Measurements from ENCODE around the gene SPHK2.

Gene SPHK2

DNA sequence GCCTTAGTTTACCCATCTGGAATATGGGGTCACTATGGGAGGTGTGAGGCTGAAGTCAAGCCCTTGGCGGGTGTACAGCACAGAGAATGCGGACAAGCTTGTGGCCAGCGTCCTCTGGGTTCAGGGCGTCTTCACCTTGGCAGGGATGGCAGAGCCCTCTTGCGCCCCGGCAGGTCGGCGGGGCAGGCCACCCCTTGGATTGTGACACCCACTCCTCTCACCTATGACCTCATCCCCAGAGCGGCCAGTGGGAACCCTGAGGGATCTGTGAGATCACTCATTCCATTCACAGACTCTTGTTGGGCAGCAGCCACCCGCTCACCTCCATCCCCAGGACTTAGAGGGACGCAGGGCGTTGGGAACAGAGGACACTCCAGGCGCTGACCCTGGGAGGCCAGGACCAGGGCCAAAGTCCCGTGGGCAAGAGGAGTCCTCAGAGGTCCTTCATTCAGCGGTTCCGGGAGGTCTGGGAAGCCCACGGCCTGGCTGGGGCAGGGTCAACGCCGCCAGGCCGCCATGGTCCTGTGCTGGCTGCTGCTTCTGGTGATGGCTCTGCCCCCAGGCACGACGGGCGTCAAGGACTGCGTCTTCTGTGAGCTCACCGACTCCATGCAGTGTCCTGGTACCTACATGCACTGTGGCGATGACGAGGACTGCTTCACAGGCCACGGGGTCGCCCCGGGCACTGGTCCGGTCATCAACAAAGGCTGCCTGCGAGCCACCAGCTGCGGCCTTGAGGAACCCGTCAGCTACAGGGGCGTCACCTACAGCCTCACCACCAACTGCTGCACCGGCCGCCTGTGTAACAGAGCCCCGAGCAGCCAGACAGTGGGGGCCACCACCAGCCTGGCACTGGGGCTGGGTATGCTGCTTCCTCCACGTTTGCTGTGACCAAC, 12.6 kb upstream of the SPHK2 start, which contains the start of gene SPACA4:
Gene SPACA4, plus strand, starts transcription at position 280 of the 896 bp plus-strand sequence. Its CDS starts 237 bp downstream, at position 517.
- DNase-seq = no peak

DNA sequence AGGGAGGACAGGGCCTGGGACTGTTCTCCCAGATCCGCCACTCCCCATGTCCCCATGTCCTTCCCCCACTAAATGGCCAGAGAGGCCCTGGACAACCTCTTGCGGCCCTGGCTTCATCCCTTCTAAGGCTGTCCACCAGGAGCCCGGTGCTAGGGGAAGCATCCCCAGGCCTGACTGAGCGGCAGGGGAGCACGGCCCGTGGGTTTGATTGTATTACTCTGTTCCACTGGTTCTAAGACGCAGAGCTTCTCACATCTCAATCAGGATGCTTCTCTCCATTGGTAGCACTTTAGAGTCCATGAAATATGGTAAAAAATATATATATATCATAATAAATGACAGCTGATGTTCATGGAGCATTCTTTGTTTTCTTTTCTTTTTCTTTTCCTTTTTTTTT, 11.9 kb upstream of the SPHK2 start:
- DNase-seq = no peak

DNA sequence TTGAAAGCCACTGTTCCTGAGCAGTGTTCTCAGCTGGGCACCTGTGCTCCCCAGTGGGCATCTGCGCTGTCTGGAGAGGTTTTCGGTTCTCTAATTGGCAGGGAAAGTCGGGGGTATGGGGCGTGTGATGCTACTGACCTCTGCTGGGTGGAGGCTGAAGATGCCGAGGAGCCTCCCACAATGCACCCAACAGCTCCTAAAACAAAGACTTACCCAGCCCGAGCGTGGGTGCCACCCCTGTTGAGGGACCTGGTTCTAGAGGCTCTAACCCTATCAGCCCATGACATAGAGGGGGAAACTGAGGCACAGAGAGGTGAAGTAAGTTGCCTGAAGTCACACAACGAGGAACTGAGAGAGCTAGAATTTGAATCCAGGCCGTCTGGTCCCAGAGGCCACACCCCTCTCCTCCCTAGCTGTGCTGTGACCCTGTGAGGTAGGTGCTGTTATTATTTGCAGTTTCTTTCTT, 10.5 kb upstream of the SPHK2 start:
- peak; percentile 54 for DNase-seq

DNA sequence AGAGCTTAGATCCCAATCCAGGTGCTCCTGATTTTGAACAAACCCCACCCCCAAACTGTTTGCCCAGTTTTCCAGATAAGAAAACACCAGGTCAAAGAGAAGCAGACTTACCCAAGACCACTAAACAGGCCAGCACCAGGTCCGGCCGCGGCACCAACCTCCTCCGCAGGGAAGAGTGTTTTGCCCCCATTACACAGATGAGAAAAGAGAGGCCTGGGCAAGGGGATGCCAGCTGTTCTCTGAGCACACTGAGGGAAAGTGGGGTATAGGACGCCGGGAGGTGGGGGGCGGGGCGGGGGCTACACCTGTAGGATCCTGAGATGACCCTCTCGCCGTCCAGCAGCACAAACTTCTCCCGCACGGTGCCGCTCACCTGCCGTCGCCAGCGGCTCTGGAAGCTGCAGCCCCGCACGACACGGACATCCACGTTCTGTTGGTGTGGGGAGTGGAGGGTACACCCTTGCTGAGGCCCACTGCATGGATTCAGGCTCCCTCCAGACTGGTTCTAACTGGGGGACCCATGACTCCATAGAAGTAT, 9.7 kb upstream of the SPHK2 start:
- no peak for DNase-seq

DNA sequence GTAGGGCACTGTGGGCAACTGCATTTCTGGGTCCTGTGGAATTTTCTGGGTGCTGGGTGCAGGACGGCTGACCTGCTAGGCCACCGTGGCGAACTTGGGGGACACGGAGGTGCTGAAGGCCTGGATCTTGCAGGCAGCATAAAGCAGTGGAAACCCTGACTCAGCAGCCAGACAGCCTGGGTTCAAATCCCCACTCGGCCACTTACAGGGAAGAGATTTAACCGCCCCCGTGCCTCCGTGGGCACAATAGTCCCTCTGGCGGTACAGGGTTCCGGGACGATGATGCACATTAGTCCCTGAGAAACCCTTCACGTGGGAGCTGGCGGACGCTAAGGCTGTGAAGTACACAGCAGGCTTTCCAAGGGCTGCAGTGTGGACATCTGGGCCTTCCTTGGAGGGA, 7.4 kb upstream of the SPHK2 start:
- DNase-seq = no peak

DNA sequence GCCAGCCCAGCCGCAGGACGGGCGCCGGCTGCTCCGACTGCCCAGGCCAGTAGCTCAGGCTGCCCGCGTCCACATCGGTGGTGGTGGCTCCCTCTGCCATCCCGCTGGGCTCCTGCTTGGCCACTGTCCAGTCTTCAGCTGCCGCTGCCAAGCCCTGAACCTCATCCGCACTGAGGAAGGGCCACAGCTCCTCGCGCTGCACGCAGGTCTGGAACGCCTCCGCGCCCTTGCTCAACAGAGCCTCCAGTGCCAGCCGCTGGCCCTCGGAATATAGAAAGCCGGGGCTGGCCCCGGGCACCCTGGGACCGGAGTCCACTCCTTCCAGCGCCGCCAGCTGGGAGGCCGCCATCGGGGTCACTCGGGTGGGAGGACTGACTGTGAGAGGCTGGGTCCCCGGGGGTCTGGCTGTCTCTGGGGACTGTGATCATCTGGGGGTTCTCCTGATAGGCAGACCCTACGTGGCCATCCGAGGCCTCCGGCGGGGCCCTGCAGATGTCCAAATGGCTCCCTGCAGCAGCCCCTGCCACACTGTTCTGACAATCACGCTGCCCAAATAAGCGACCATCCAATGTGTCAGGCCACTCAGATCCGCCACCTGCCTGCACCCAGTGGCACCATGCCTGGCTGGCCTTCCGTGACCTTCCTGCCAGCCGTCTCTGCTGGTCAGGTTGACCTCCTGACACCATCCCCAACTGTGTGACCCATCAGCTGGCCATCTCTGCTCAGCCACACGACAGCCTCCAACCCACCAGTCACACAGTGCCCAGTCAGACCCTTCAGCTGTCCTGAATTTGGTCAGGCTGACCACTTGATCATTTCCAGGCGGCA, 6.1 kb upstream of the SPHK2 start:
- no peak for DNase-seq

DNA sequence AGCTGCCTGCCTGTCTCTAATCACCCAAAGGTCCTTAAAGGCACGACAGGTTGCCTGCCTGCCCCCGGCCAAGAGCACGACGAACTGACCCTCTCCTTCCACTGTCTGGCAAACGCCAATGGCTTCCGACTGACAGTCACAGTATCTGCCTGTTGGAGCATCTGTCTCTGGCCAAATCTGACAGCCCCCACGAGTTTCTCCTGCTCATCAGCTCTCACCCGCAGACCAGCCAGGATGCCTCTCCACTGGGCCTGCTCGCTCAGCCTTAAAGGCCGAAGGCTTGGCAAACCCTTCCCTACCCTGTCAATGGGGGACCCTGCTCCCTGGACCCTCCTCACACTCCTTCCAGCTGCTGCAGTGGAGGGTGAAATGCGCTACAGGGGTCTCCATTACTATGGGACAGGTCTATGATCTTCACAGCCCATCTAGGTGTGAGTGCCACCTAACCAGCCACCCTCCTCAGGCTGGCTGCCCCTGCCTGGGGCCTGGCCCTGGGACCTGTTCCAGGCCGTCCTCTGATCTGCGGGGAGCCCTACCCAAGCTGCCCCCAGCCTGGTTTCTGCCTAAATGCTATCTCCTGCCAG, 5.4 kb upstream of the SPHK2 start:
- peak; percentile 60 for DNase-seq

DNA sequence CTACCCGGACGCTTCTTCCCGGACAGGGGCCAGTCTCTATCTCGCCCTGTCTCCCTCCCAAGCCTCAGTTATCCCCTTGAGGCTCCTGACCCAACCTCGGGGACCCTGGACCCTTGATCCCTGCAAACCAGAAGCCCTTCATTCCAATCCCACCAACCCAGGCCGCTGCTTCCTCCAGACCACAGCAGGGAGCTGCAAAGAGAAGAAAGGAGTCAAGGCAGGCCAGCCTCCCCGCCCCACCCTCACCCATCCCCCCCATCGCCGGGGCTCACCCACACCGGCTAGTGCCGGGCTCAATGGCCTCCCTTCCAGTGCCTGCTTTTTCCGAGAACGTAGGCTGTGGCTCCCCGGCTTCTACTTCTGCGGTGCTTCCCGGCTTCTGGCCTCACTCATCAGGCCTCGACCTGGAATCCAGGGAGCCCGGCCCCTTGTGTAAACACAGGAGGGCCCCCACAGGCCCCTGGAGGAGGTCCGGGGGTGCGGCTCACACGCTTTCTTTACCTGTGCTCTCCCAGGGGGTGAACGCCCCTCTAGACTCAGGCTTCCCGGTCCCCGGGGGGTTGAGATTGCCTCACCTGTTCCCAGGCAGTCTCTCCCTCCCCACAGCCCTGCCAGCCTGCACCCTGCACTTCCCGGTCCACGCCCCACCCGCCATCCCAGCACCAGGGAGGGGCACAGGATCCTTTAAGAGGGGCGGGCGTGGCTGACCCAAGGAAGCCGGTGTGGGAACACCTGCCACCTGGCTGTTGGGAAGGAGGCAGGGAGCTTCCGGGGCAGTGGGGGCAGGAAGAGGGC, 4.7 kb upstream of the SPHK2 start, which contains the start of gene FAM83E:
Gene FAM83E, minus strand, starts transcription at position 641 of the 795 bp plus-strand sequence. CDS start 1,704 bp downstream, outside the sequence.
- no peak for DNase-seq

DNA sequence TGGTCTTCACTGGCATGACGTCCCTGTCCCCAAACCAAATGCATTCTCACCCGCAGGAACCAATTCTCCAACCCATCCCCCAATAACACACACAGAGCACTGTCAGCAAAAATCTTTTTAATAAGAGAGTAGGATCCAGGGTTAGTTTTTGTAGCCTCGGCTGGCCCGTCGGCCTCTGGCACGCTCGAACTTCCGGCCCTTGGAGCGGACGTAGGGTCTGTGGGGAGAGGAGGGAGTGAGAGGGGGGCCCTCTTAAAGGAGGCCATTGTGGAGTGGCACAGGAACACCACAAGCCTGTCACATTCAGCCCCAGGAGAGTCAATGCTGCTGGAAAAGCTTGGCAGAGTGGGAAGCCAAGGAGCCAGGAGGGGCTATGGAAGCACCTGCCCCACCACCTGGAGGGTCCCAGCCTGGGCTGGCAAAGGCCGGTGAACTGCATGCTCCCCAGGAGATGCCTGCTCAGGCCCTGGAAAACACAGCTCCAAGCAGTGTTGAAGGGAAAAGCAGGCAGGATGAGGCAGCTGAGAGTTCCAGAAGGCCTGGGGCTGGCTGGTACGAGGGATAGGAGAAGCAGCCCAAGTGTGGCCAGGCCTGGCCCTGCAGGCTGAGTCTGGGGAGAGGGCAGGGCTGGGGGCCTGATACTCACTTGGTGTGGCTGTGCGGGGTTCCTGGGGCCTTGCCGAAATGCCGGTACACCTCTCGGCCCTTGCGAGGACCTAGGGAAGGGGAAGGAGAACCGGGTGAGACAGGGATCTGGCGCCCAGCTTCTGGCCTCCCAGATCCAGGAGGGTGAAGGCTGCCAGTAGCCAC, 3.9 kb upstream of the SPHK2 start:
- DNase-seq = no peak

DNA sequence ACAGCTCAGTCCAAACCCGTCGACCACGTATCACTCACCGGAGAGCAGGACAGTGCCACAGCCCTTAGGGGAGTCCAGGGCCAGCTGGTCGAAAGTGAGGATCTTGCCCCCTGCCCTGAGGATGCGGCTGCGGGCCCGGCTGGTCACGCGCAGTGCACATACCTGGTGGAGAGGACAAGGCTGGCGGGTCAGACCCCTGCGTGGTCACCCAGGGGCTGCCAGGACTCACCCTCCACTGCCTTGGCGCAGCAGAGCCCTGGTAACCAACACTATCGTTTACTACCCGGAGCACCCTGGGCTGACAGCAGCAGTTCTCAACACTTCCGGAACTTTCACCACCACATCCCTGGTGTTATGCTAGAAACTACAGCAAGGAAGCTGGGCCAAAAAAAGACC, 3.3 kb upstream of the SPHK2 start:
- no peak for DNase-seq

DNA sequence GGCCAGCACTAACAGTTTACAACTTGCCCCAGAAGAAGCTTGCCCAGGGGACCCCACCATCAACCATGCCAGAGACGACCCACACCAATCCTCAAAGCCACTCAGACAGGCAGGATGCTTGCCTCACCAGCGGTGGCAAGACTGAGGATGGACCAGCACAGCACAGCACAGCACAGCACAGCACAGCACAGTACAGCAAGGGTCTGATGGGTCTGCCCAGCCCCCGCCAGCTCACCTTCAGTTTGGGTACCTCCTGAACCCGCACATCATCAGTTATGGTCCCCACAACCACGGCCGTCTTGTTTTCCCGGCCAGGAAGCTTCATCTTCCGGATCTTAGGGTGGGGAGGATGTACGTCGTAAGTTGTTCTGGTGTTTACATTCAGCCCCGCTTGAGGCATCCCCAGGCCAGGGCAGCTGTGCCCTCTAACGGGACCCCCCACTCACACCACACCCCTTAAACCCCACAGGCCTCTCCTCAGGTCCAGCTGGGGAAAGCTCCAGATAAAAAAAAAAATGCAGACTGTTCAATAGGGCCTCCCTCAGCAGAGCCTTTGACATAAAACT, 2.7 kb upstream of the SPHK2 start:
- no peak for DNase-seq

DNA sequence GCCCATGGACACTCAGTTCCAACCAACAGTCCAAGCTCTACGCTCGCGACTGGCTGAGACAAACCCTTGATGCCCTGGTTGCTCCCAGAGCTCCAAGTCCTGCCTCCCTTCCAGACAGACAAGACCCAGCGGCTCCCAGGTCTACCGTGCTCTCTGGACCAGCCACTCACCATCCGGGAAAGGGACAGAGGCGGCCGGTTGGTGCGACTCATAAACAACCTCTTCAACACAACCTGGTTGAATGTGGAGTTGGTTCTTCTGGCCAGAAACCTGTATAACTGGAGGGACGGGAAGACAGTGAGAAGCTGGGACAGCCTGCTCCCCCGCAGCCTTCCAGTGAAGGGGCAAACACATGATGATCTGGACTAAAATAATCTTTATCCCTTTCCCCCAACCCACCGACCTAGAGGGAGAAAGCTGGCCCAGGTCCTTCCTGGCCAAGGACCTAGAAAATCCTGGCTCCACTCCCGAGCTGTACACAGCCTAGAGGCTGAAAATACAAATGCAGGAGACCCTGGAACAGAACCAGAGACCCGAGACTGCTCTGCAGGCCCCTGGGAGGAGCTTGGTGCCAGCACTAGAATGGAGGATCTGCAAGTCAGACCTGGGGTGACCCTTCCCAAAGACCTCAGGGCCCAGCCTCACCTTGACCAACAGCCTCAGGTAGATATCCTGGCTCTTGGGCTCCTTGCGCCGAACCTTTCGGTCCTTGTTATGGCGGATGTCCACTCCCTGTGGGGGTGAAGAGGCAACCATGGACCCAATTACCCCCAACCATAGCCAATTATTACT, 2.0 kb upstream of the SPHK2 start:
- DNase-seq = no peak

DNA sequence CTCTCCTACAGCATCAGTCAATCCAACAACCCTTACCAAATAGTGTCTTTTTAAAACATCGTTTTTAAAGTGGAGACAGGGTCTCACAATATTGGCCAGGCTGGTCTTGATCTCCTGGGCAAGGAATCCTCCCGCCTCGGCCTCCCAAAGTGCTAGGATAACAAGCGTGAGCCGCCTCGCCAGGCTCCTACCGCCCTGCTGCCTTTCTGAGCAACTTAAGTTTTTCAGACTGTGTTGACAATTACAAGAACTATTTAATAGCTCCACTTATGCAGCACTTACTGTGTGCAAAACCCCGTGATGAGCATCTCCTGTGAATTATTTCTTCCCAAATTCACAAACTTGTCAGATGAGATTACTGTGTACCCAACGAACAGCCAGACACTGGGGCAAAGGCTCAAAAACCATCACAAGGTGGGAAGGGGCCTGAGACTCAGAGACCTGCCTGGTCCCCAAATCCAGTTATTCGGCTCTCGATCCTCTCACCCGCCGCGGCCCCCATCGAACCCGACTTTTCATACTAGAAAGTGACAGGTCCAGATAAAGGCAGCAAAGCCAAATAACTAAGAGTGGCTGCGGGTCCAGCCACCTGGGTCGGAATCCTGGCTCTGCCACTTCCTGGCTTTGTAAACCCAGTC, 909 bp upstream of the SPHK2 start:
- no peak for DNase-seq

DNA sequence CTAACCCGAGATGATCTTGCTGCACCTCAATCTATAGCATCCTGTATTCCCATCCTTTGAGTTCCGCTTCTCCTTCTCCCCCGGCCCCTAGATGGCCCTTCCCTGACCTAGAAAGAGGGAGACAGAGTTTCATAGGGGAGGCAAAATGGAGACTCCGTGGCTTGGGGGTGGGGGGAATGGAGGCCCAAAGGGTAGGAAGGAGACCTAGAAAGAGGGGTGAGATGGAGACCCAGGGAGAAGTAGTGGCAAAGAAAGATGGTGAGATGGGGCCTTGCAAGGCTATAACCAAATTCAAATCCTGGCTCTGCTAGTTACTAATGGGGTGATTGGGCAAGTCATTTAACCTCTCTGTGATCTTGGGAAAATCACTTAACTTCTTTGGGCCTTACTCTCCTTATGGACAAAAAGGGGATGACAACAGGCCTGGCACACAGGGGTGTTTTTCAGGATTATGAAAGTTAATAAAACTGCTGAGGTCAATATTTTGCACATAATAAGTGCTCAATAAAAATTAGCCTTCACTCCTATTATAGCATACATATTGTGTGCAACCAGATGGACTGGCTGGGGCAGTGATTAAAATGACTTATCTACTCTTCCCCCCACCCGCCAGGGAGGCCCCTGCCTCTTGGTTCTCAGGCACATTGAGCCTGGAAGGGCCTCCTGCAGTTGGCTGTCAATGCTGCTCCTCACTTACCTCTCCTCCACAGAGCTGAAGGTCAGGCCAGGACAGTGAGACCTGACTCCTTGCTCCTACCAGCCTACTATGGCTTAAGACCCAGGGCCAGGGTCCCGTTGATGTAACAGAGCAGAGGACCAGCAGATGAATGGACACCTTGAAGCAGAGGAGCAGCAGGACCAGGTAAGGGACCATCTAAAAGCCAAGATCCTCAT, 633 bp downstream of the SPHK2 start:
- DNase-seq = no peak

DNA sequence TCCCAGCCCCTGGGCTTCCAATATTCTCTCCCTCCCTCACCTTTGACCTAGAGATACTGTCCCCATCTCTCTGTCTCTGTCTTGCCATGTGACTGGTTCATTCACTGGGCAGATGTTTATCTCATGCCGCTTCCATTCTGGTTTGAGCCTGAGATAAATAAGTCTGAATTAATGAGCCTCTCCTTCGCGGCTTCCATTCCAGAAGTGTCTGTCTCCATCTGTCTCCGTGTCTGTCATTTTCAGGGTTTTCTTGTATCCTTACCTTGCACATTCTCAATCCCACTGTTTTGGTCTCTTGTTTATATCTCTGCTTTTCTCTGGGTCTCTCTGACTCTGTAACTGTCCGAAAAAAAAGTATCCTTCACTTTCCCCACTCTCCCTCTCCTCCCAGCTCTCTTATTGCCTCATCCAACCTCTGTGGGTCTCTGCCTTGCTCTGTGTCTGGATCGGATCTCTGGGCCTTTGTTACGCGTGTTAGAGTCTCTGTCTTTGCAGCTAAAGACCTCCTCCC, 4.3 kb downstream of the SPHK2 start:
- no peak for DNase-seq

DNA sequence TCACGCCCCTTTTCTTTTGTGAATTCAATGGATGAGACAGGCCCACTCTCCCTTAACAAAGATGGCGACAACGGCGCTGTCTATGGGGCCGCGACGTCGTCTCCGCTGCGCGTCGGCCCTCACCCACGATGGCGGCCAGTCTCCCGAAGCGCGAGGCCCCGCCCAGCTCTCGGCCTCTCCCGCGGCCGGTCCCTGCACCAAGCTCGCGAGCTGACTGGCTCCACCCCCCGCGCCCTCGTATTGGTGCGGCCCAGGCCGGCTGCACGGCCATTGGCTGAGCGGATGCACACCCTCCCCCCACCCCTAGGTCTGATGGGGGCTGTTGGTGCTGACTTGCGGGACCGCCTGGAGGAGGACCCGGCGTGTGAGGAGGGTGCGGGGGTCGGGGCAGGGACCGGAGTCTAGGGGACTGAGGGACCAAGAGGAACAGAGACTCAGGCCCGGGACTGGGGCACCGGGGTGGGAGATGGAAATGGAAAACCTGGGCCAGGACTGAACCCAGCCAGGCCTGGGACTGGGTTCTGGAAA, 4.8 kb downstream of the SPHK2 start:
- DNase-seq = peak; percentile 99

DNA sequence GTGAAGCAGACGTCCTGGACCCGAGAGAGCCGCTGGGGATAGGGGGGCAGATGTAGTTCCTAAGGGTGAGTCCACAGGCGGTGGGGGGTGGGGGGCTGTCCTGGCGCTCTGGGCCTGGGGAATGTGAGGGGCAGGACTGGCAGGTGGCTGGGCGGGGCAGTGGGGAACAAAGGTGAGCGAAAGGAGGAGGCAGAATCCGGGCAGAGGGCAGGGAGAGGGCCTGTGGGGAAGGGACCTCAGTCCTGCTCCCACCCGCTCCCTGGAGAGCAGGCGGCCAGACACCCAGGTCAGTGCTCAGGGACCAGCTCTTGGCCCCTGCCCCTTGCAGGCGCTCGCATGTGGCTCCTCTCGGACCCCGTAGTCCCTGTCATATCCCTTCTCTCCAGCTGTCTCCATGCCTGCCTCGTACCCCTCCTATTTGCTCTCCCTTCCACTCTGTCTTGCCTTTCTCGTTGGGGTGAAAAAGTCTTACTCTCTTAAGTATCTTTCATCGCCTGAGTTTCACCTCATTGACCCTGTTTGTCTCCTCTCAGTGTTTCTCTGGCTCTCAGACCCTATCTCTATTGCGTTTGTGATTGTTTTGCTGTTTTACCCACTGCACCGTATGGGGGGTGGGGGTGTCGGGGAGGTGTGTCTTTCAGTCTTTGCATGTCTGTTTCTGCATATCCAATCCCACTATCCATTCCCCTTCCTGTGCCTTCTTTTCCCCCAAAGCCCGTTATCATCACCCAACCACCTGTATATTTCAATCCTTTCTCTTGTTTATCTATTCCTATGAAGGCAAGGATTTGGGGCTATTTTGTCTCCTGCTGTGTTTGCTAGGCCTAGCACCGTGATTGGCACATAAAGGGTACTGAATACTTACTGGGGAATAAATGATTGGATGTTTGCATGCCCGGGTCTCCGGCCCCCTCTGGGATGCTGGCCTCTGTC, 5.8 kb downstream of the SPHK2 start:
- no peak for DNase-seq
